Fibroblast of lung (primary cell): ENCODE measurements around the gene BCS1L.

Experiments used
- CTCF ChIP-seq, 2 donors: IDR thresholded peaks in 1 of 2; conservative IDR thresholded peaks in 1 of 2; 1 replicate in 1 of 2; 2 replicates in 1 of 2; pipeline ENCODE4 v1.5.1; 2011 to 2012; ENCODE audit warnings: low read length in 2 of 2, control low read depth in 1 of 2, inconsistent platforms in 1 of 2, low read depth in 1 of 2, mild to moderate bottlenecking in 1 of 2
- EZH2 ChIP-seq: IDR thresholded peaks from 2 replicates; pipeline ENCODE4 v1.5.1; 2012; ENCODE audit warnings: low read length, control low read depth, mild to moderate bottlenecking; ENCODE audit errors: missing control alignments

GRCh38 chr2:218642121-218642656 lies 17.3 kb upstream of the BCS1L start:
- TF ChIP-seq CTCF (conservative IDR thresholded peaks at IDR 0.05 in 1 of 2, IDR thresholded peaks at IDR 0.05 in 1 of 2; ENCODE audit: low read depth in 1 of 2, low read length in 2 of 2) (no peak), EZH2 (no peak)
